DOHH2 (cell line): ENCODE results near the gene F2R.
"Not testable (repeated sequence)": the region's sequence is repeated elsewhere in the genome, so short reads cannot be mapped to it uniquely, and the experiment has no call there.

Experiments
- H3F3A ChIP-seq: fragments of 200-600 bp; sonication (generic), shearing (Covaris generic); 2 replicates; pipeline ENCODE4 v1.6.0; 2016; ENCODE audit warnings: antibody characterized with exemption, mild to moderate bottlenecking; ENCODE audit not compliant: control insufficient read depth, insufficient read depth
- H3K27ac ChIP-seq: fragments of 200-600 bp; sonication (generic); 2 replicates; pipeline ENCODE4 v1.5.1; 2014; ENCODE audit warnings: low read depth, mild to moderate bottlenecking, low read length, moderate library complexity
- H3K27me3 ChIP-seq: fragments of 200-600 bp; sonication (generic); 2 replicates; pipeline ENCODE4 v1.6.1; 2014; ENCODE audit warnings: mild to moderate bottlenecking, low read length, mixed read lengths; ENCODE audit not compliant: control insufficient read depth
- H3K36me3 ChIP-seq: fragments of 200-600 bp; sonication (generic); 2 replicates; pipeline ENCODE4 v1.6.1; 2014; ENCODE audit warnings: mild to moderate bottlenecking, low read length, moderate library complexity, mixed read lengths; ENCODE audit not compliant: control insufficient read depth
- H3K4me1 ChIP-seq: fragments of 200-600 bp; sonication (generic); 2 replicates; pipeline ENCODE4 v1.6.1; 2014; ENCODE audit warnings: mild to moderate bottlenecking, low read length, mixed read lengths; ENCODE audit not compliant: control insufficient read depth
- H3K4me2 ChIP-seq: fragments of 200-600 bp; sonication (generic); 2 replicates; pipeline ENCODE4 v1.6.0; 2014; ENCODE audit warnings: mild to moderate bottlenecking, low read length, moderate library complexity
- H3K4me3 ChIP-seq: fragments of 200-600 bp; sonication (generic); 2 replicates; pipeline ENCODE4 v1.5.1; 2014; ENCODE audit warnings: mild to moderate bottlenecking, low read length, mixed read lengths
- H3K79me2 ChIP-seq: fragments of 200-600 bp; sonication (generic); 2 replicates; pipeline ENCODE4 v1.6.1; 2014; ENCODE audit warnings: mild to moderate bottlenecking, low read length, mixed read lengths; ENCODE audit not compliant: control insufficient read depth
- H3K9me2 ChIP-seq: fragments of 200-600 bp; sonication (generic); replicated peaks from 2 replicates; pipeline ENCODE4 v1.6.1; 2014; ENCODE audit warnings: mild to moderate bottlenecking, low read length, mixed read lengths; ENCODE audit not compliant: control insufficient read depth
- H3K9me3 ChIP-seq: fragments of 200-600 bp; sonication (generic); 2 replicates; pipeline ENCODE4 v1.6.1; 2014; ENCODE audit warnings: antibody characterized with exemption, low read length, mixed read lengths; ENCODE audit not compliant: control insufficient read depth, insufficient read depth
- H4K20me1 ChIP-seq: fragments of 200-600 bp; sonication (generic); 2 replicates; pipeline ENCODE4 v1.6.0; 2014; ENCODE audit warnings: low read depth, mild to moderate bottlenecking, antibody characterized with exemption, low read length, moderate library complexity; ENCODE audit not compliant: control insufficient read depth, insufficient read depth
- CTCF ChIP-seq: fragments of 200-600 bp; sonication (generic); IDR thresholded peaks from one replicate; pipeline ENCODE4 v1.5.1; 2014; ENCODE audit warnings: antibody characterized with exemption, mild to moderate bottlenecking, low read depth, low read length; ENCODE audit not compliant: poor library complexity, severe bottlenecking
- EZH2phosphoT487 ChIP-seq: fragments of 200-600 bp; sonication (generic); IDR thresholded peaks from 2 replicates; pipeline ENCODE4 v1.6.1; 2017; ENCODE audit warnings: borderline replicate concordance, mild to moderate bottlenecking, antibody characterized with exemption, low read length, moderate library complexity, mixed read lengths

F2R gene

GRCh38 chr5:76757049-76757448 is 41.1 kb downstream of the F2R start:
- no peak overlapping the region for H3K4me2 ChIP-seq
- no peaks in the 10 kb centered on the region for H3K9me2 ChIP-seq
- no peak overlapping the region for H3K4me3 ChIP-seq
- no peaks in the 10 kb centered on the region for H3K79me2 ChIP-seq
- TF ChIP-seq CTCF = no peak
- no peaks in the 10 kb centered on the region for H3K36me3 ChIP-seq
- no peaks in the 10 kb centered on the region; the same call in 1 of the 2 replicates for H3K27me3 ChIP-seq
- H3K9me3 ChIP-seq = no peaks in the 10 kb centered on the region
- H3K4me1 ChIP-seq = no peaks in the 10 kb centered on the region
- no peaks in the 10 kb centered on the region for H4K20me1 ChIP-seq
- H3K27ac ChIP-seq = no peak overlapping the region
- H3F3A ChIP-seq = no peaks in the 10 kb centered on the region

GRCh38 chr5:76761118-76761517 is 45.2 kb downstream of the F2R start:
- H3K36me3 ChIP-seq, H3K9me3 ChIP-seq, H3F3A ChIP-seq, H3K4me3 ChIP-seq, H3K4me1 ChIP-seq, H3K27ac ChIP-seq, H3K9me2 ChIP-seq, H4K20me1 ChIP-seq, H3K79me2 ChIP-seq, H3K27me3 ChIP-seq, H3K4me2 ChIP-seq: not testable (repeated sequence)

- no peak overlapping the region for H3K4me3 ChIP-seq
- no peaks in the 10 kb centered on the region for H4K20me1 ChIP-seq
- H3K36me3 ChIP-seq = no peaks in the 10 kb centered on the region
- no peak overlapping the region for H3K4me2 ChIP-seq
- no peak for TF ChIP-seq EZH2phosphoT487
- no peak for TF ChIP-seq CTCF
- H3K79me2 ChIP-seq = no peaks in the 10 kb centered on the region
- H3F3A ChIP-seq = no peaks in the 10 kb centered on the region
- no peak overlapping the region for H3K27ac ChIP-seq
- H3K4me1 ChIP-seq = no peaks in the 10 kb centered on the region
- 0 out of 2 replicates have a peak, but pooled peaks cover 2% of the 10 kb centered on the region for H3K27me3 ChIP-seq
- peaks cover 6% of the 10 kb centered on the region for H3K9me3 ChIP-seq
- H3K9me2 ChIP-seq = no peaks in the 10 kb centered on the region
Observed at GRCh38 chr5:76762484-76762883, 46.6 kb downstream of the F2R start.

- Histone ChIP-seq H3K4me3 (no peak overlapping the region), H3K36me3 (no peaks in the 10 kb centered on the region), H3K4me1 (no peaks in the 10 kb centered on the region), H3F3A (no peaks in the 10 kb centered on the region), H3K9me2 (no peaks in the 10 kb centered on the region), H3K27ac (no peak overlapping the region), H4K20me1 (no peaks in the 10 kb centered on the region), H3K27me3 (0 out of 2 replicates have a peak, but pooled peaks cover 2% of the 10 kb centered on the region), H3K9me3 (peaks cover 6% of the 10 kb centered on the region), H3K79me2 (no peaks in the 10 kb centered on the region), H3K4me2 (no peak overlapping the region)
- TF ChIP-seq EZH2phosphoT487 (no peak), CTCF (no peak)
Observed at GRCh38 chr5:76763136-76763535, 47.2 kb downstream of the F2R start.
